HUES6 (cell line): ENCODE data around the gene PSD2.

Source experiments
- H3K27ac ChIP-seq: 2 replicates; pipeline ENCODE4 v1.7.0; 2013; ENCODE audit warnings: low read depth, mild to moderate bottlenecking, low read length, inconsistent platforms
- H3K27me3 ChIP-seq: 2 replicates; pipeline ENCODE4 v1.6.1; 2013; ENCODE audit warnings: low read length; ENCODE audit not compliant: control insufficient read depth, insufficient read depth
- H3K36me3 ChIP-seq: 2 replicates; pipeline ENCODE4 v1.6.1; 2013; ENCODE audit warnings: low read length; ENCODE audit not compliant: control insufficient read depth, insufficient read depth
- H3K4me1 ChIP-seq: 2 replicates; pipeline ENCODE4 v1.6.1; 2013; ENCODE audit warnings: low read length; ENCODE audit not compliant: control insufficient read depth, insufficient read depth
- H3K4me3 ChIP-seq: 2 replicates; pipeline ENCODE4 v1.5.1; 2013; ENCODE audit warnings: low read depth, low read length
- H3K9ac ChIP-seq: one replicate; pipeline ENCODE4 v1.6.1; 2013; ENCODE audit warnings: mild to moderate bottlenecking, low read length
- H3K9me3 ChIP-seq: 2 replicates; pipeline ENCODE4 v1.6.1; 2013; ENCODE audit warnings: low read depth, low read length; ENCODE audit not compliant: control insufficient read depth, insufficient read depth

PSD2 gene

DNA sequence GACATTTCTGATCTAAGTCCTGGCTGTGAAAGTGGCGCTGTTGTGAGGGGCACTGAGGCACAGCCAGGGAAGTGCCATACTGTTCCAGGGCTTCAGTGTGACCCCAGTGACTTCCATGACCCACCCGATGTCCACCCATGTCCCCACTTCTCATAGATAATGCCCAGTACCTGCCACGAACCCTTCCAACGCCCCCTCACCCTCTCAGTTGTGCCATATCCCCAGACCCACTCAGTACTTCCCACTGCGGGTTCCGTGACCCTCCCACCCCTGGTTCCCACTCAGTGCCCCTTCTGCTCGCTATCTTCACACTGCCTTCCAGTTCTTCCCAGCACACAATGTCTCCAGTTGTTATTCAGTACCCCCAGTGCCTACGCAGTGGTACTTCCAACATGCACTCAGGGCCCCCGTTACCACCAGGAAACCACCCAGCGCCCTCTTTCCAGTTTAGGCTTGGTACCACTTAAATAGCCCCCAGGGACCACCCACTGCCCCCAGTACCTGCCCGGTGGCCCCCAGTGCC, 30.7 kb upstream of the PSD2 start:
- H3K27ac ChIP-seq = no peak overlapping the region
- no peaks in the 10 kb centered on the region for H3K9me3 ChIP-seq
- H3K9ac ChIP-seq = no peak overlapping the region
- H3K4me1 ChIP-seq = peaks cover 45% of the 10 kb centered on the region
- no peak overlapping the region for H3K4me3 ChIP-seq
- H3K36me3 ChIP-seq = no peaks in the 10 kb centered on the region
- peaks cover 41% of the 10 kb centered on the region for H3K27me3 ChIP-seq

DNA sequence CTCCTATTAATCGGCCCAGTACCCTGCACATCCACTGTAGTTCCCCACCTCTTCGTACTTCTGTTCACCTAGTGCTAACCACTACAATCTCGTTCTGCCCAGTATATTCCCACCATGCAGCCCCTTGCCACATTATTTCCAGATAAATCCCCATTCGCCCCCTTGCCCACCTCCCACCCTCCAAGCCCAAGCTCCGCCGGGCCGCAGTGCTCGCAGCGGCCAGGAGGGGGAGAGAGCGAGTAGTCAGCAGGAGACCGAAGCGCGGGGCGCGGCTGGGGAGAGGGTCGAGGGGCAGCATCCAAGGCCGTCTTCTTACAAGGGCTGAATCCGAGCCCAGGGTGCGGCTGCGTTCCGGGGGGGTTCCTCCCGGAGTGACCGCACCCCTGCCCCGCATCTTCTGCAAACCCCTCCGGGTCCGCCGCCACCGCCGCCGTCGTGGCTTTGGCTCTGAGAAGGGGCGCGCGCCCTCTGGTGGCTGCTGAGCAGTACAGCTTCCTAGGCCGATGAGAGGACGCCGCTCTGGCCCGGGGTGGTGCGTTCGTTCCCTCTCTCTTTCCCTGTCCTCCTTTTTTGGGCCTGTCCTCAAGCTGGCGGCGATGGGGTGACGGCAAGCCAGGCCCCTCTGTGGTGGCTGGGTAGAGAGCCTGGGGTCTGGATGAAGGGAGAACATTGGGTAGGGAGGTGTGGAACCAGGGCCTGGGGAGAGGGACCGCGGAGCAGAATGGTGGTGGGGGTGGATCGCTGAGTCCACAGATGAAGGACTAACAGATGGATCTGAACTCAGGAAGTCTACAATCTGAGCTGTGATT, 30.0 kb upstream of the PSD2 start:
- Histone ChIP-seq H3K9ac (peak overlapping the region; percentile 32), H3K27ac (no peak overlapping the region)

GRCh38 chr5:139767960-139768359, 27.6 kb upstream of the PSD2 start:
- no peaks in the 10 kb centered on the region for H3K36me3 ChIP-seq
- H3K27me3 ChIP-seq = peaks cover 31% of the 10 kb centered on the region
- H3K27ac ChIP-seq = no peak overlapping the region
- no peak overlapping the region for H3K9ac ChIP-seq
- H3K4me3 ChIP-seq = no peak overlapping the region
- H3K9me3 ChIP-seq = no peaks in the 10 kb centered on the region
- peaks cover 31% of the 10 kb centered on the region for H3K4me1 ChIP-seq

More for the DNA sequence above, 30.0 kb upstream of the PSD2 start:
- H3K9me3 ChIP-seq = no peaks in the 10 kb centered on the region
- H3K4me1 ChIP-seq = peaks cover 38% of the 10 kb centered on the region
- peak overlapping the region; percentile 65 for H3K4me3 ChIP-seq
- no peaks in the 10 kb centered on the region for H3K36me3 ChIP-seq
- peaks cover 41% of the 10 kb centered on the region for H3K27me3 ChIP-seq

DNA sequence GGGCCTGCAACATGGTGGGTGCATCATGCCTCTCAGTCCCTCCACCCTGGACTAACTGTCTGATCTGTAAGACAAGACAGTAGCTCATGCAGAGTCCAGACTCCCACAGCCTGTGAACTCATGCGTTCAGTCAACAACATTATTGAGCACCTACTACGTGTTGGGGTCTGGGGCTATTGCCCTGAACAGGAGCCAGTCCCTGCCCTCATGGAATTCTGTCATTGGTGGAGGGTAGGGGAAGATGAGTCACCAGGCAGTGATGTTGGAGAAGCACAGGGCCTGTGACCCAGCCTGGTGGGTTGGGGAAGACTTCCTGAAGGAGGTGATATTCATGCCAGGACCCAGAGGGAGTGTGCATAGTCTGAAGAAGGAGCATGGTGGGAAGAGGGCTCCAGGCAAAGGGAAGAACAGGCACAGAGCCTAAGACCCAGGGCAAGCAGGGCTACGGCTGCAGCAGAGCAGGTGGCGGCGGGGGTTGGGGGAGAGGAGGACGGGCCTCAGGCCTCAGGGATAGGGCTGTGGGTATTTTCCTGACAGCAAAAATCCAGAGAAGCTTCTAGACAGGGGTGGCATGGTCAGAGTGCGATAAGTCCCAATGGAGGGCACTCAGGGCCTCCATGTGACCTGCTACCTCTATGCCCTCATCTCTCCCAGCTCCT, 26.7 kb upstream of the PSD2 start:
- no peaks in the 10 kb centered on the region for H3K36me3 ChIP-seq
- H3K9ac ChIP-seq = no peak overlapping the region
- no peaks in the 10 kb centered on the region for H3K9me3 ChIP-seq
- peaks cover 21% of the 10 kb centered on the region for H3K4me1 ChIP-seq
- H3K27me3 ChIP-seq = peaks cover 23% of the 10 kb centered on the region
- H3K4me3 ChIP-seq = no peak overlapping the region
- H3K27ac ChIP-seq = no peak overlapping the region

GRCh38 chr5:139769477-139769876, 26.1 kb upstream of the PSD2 start:
- Histone ChIP-seq H3K9me3 (no peaks in the 10 kb centered on the region), H3K4me1 (peaks cover 18% of the 10 kb centered on the region), H3K27ac (no peak overlapping the region), H3K9ac (no peak overlapping the region), H3K4me3 (no peak overlapping the region), H3K36me3 (no peaks in the 10 kb centered on the region), H3K27me3 (peaks cover 20% of the 10 kb centered on the region)

- Histone ChIP-seq H3K36me3 (no peaks in the 10 kb centered on the region), H3K27ac (no peak overlapping the region), H3K9me3 (no peaks in the 10 kb centered on the region), H3K27me3 (peaks cover 17% of the 10 kb centered on the region), H3K4me1 (peaks cover 13% of the 10 kb centered on the region), H3K4me3 (no peak overlapping the region), H3K9ac (no peak overlapping the region)
Measured at GRCh38 chr5:139770722-139771121, 24.9 kb upstream of the PSD2 start.

DNA sequence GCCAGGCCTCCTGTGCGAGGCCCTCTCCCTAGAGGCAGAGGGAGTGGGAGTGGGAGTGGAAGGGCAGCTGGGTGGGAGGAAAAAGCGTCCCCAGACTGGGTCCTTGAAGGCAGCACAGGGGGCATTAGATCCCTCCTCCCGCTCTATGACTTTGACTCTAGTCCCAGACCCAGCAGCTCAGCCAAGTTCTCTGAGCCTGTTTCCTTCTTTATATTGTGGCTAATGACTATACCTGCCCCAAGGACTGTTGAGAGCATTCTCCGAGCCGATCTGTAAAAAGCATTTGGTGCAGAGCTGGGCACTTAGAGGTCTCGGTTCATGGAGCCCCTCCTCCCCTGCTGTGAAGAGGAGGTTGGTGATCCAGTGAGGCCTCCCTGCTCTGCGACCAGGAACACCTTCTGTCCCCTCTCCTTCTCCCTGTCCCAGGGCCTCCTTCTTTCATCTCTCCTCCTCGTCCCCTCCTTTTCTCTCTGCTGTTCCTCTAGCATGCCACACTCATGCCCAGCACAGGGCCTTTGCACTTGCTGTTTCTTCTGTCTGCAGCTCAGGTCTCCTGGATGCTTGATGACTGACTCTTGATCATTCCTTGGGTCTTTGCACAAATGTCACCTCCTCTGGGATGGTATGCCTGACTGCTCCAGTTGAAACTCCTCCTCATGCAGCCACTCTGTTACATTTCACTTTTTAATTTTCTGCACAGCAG, 23.4 kb upstream of the PSD2 start:
- H3K9ac ChIP-seq = no peak overlapping the region
- H3K27ac ChIP-seq = no peak overlapping the region
- H3K9me3 ChIP-seq = no peaks in the 10 kb centered on the region
- H3K4me3 ChIP-seq = no peak overlapping the region
- H3K36me3 ChIP-seq = no peaks in the 10 kb centered on the region
- peaks cover 17% of the 10 kb centered on the region for H3K27me3 ChIP-seq
- H3K4me1 ChIP-seq = peaks cover 9% of the 10 kb centered on the region

DNA sequence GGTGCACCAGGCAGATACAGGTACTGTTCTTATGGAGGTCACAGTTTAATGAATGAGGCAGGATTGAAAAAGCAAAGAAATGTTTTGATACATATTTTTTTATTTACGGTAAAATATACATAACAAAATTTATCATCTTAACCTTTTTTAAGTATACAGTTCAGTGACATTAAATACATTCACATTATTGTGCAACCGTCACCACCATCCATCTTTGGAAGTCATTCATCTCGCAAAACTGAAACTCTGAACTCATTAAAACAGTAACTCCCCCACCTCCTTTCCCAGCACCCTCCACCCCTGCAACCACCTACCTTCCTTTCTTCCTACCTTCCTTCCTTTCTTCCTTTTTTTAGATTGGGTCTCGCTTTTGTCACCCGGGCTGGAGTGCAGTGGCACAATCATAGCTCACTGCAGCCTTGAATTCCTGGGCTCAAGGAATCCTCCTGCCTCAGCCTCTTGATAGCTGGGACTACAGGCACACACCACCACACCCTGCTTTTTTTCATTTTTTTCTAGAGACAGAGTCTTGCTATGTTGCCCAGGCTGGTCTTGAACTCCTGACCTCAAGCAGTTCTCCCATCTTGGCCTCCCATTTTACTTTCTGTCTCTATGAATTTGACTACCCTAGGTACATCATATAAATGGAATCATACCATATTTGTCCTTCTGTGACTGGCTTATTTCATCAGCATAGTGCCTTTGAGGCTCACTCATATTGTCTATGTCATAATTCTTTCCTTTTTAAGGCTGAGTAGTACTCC, 22.5 kb upstream of the PSD2 start:
- no peaks in the 10 kb centered on the region for H3K9me3 ChIP-seq
- H3K4me1 ChIP-seq = peaks cover 9% of the 10 kb centered on the region
- peaks cover 21% of the 10 kb centered on the region for H3K27me3 ChIP-seq
- H3K9ac ChIP-seq = no peak overlapping the region
- H3K36me3 ChIP-seq = no peaks in the 10 kb centered on the region
- H3K27ac ChIP-seq = no peak overlapping the region
- no peak overlapping the region for H3K4me3 ChIP-seq

- H3K9ac ChIP-seq = no peak overlapping the region
- peaks cover 4% of the 10 kb centered on the region for H3K4me1 ChIP-seq
- no peaks in the 10 kb centered on the region for H3K36me3 ChIP-seq
- H3K4me3 ChIP-seq = peak overlapping the region; percentile 9; the same call in 1 of the 2 replicates
- peaks cover 21% of the 10 kb centered on the region for H3K27me3 ChIP-seq
- H3K9me3 ChIP-seq = no peaks in the 10 kb centered on the region
- no peak overlapping the region for H3K27ac ChIP-seq
Measured at GRCh38 chr5:139774980-139775661, 20.5 kb upstream of the PSD2 start.

DNA sequence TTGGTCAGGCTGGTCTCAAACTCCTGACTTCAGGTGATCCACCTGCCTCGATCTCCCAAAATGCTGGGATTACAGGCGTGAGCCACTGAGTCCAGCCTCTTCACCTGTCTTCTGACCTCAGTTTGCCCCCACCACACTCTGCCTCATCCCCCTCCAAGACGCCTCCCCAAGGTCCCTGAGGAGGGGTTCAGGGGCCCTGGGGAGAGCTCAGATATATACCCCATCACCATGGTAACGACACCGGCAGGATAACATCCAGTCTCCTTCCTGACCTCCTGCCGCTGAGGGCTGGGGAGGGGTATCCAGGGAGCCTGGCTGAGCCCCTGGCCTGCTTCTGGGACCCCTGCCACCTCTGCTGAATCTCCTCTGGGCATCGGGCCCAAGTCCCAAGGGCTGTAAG, 19.7 kb upstream of the PSD2 start:
- H3K9ac ChIP-seq = no peak overlapping the region
- no peak overlapping the region for H3K27ac ChIP-seq

More for the DNA sequence above, 19.7 kb upstream of the PSD2 start:
- Histone ChIP-seq H3K27me3 (peaks cover 21% of the 10 kb centered on the region), H3K9me3 (no peaks in the 10 kb centered on the region), H3K4me1 (peaks cover 4% of the 10 kb centered on the region), H3K4me3 (no peak overlapping the region), H3K36me3 (no peaks in the 10 kb centered on the region)
